Measurements from ENCODE around the gene AGTPBP1.
"Not testable (repeated sequence)": the region's sequence is repeated elsewhere in the genome, so short reads cannot be mapped to it uniquely, and the experiment has no call there.

DNA sequence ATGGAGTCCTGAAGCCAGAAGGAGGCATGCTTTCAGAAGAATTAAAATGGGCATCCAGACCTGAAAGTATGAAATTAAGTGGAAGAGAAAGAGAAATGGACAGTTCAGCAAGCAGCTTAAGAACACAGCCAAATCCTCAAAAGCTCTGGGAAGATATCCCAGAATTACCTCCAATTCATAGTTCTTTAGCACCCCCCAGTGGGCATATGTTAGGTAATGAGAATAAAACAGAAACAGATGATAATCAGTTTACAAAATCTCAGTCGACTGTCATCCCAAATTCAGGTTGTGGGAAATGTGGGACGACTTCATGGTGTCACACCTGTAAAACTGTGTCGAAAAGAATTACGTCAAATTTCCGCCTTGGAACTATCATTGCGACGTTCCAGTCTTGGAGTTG lies 44.4 kb upstream of the AGTPBP1 start:
- TF ChIP-seq, protein P1, sequence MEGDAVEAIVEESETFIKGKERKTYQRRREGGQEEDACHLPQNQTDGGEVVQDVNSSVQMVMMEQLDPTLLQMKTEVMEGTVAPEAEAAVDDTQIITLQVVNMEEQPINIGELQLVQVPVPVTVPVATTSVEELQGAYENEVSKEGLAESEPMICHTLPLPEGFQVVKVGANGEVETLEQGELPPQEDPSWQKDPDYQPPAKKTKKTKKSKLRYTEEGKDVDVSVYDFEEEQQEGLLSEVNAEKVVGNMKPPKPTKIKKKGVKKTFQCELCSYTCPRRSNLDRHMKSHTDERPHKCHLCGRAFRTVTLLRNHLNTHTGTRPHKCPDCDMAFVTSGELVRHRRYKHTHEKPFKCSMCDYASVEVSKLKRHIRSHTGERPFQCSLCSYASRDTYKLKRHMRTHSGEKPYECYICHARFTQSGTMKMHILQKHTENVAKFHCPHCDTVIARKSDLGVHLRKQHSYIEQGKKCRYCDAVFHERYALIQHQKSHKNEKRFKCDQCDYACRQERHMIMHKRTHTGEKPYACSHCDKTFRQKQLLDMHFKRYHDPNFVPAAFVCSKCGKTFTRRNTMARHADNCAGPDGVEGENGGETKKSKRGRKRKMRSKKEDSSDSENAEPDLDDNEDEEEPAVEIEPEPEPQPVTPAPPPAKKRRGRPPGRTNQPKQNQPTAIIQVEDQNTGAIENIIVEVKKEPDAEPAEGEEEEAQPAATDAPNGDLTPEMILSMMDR (IDR thresholded peaks at IDR 0.05; ENCODE audit: low read depth, low read length), result peak; percentile 36
- not testable (repeated sequence) for TF ChIP-seq EZH2phosphoT487 (IDR thresholded peaks at IDR 0.05; ENCODE audit: low read depth)

Data from OCI-LY3 (cell line).